H7 (cell line): ENCODE results near the gene PHAF1. TPM values are rescaled to one million over a fixed set of nuclear protein-coding genes. Genes with fewer than 3 reads are reported as not detected.

ENCODE experiments used
- DNase-seq: peaks from one replicate; pipeline ENCODE4 v3.0.0; 2012
- H3K27me3 ChIP-seq: 2 replicates; pipeline ENCODE4 v1.6.0; 2011; ENCODE audit warnings: mild to moderate bottlenecking, low read length; ENCODE audit not compliant: control insufficient read depth, insufficient read depth
- H3K36me3 ChIP-seq: replicated peaks from 2 replicates; pipeline ENCODE4 v1.5.1; 2011; ENCODE audit warnings: low read length; ENCODE audit not compliant: control insufficient read depth, insufficient read depth
- H3K4me3 ChIP-seq: 2 replicates; pipeline ENCODE4 v1.5.1; 2011; ENCODE audit warnings: low read depth, mild to moderate bottlenecking, control low read depth, low read length, moderate library complexity; ENCODE audit not compliant: insufficient read depth
- total RNA-seq: library from RNA; depleted of rRNA; stranded (reverse); fragments of >200 nt; shearing (Covaris generic); gene quantifications from 2 replicates; pipeline ENCODE4 v1.2.3, GENCODE V29; 2014

The PHAF1 gene
- total RNA-seq, 1 experiment from 2014 or later = 24.1 TPM

DNA sequence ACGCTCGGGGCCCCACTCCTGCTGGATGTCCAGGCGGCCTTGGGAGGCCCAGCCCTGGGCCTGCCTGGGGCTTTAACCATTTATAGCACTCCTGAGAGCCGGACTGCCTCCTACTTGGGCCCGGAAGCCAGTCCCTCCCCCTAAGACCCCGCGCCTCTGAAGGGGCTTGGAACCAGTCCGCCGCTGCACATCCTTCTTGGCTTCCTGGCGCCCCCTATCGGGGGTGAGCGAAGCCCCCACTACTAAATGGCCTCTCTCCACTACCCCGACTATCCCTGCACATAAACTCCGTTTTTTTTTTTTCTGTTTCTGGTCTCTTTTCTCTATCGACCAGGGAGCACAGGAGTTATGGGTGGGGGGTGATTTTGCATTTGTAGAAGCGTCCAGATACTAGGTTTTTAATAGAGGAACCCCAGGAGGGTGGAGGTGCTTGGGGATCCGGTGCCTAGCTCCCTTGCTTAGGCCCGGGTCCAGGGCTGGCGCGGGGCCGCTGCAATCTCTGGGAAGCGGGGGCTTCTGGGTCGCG, 60.0 kb downstream of the PHAF1 start:
- peak overlapping the region; percentile 44 for H3K4me3 ChIP-seq
- peak; percentile 92 for DNase-seq
- peaks cover 89% of the 10 kb centered on the region for H3K27me3 ChIP-seq
- no peaks in the 10 kb centered on the region for H3K36me3 ChIP-seq

- no peaks in the 10 kb centered on the region for H3K36me3 ChIP-seq
- H3K27me3 ChIP-seq = peaks cover 89% of the 10 kb centered on the region
- peak; percentile 96 for DNase-seq
- H3K4me3 ChIP-seq = peak within 1 kb of the TSS; percentile 44
These were observed 60.6 kb downstream of the PHAF1 start, which contains the start of gene NOL3 for GRCh38 chr16:67170168-67170948. TSS of gene NOL3 (plus strand) at chr16:67170538.

GRCh38 chr16:67170949-67171649, 61.4 kb downstream of the PHAF1 start:
- peak overlapping the region; percentile 44 for H3K4me3 ChIP-seq
- H3K27me3 ChIP-seq = peaks cover 87% of the 10 kb centered on the region
- H3K36me3 ChIP-seq = no peaks in the 10 kb centered on the region
- no peak for DNase-seq

- Histone ChIP-seq H3K36me3 (no peaks in the 10 kb centered on the region), H3K27me3 (peaks cover 83% of the 10 kb centered on the region), H3K4me3 (peak overlapping the region; percentile 44)
- no peak for DNase-seq
These were observed 63.6 kb downstream of the PHAF1 start for GRCh38 chr16:67173323-67173722.

DNA sequence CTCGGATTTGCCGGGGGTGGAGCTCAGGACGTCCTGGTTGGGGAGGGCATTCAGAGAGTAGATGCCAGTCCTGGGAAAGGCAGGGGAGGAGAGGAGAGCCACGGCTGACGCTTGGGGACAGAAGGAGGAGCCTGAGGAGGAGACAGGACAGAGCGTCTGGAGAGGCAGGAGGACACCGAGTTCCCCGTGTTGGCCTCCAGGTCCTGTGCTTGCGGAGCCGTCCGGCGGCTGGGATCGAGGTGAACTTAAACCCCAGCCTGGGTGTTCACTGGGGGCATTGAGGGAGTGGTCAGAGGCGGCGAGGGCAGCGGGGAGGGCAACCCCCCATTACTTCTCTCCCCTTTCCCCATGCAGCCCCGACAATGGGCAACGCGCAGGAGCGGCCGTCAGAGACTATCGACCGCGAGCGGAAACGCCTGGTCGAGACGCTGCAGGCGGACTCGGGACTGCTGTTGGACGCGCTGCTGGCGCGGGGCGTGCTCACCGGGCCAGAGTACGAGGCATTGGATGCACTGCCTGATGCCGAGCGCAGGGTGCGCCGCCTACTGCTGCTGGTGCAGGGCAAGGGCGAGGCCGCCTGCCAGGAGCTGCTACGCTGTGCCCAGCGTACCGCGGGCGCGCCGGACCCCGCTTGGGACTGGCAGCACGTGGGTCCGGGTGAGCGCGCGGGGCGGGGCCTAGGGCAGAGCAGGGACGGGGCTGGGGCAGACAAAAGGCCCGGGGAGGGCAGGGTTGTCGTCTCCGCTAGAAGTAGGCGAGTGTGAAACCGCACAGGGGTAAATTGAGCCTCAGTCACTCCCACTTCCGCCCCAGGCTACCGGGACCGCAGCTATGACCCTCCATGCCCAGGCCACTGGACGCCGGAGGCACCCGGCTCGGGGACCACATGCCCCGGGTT, 64.3 kb downstream of the PHAF1 start:
- Histone ChIP-seq H3K4me3 (peak overlapping the region; percentile 44), H3K27me3 (peaks cover 77% of the 10 kb centered on the region), H3K36me3 (no peaks in the 10 kb centered on the region)
- peak; percentile 92 for DNase-seq

- peaks cover 71% of the 10 kb centered on the region for H3K27me3 ChIP-seq
- peak; percentile 68 for DNase-seq
- no peaks in the 10 kb centered on the region for H3K36me3 ChIP-seq
- peak overlapping the region; percentile 44 for H3K4me3 ChIP-seq
These were observed 65.0 kb downstream of the PHAF1 start for GRCh38 chr16:67174706-67175231.

DNA sequence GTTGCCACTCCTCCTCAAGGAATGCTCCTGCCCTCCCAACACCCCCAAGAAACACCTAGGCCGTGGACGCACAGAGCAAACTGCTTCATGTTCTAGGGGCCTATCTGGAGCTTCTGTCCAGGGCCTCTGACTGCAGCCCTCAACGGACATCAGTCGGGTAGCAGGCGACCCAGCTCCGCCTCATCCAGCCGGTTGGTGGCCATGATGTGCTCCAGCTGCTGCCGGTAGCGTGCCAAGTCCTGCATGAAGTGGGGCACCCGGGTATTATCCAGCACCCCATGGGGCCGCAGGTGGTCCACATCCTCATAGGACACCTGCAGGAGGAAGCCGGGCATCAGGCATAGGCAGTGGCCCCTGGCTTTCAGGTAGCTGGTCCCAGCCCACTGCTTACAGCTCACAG, 66.9 kb downstream of the PHAF1 start:
- H3K36me3 ChIP-seq = no peaks in the 10 kb centered on the region
- DNase-seq = no peak
- H3K27me3 ChIP-seq = peaks cover 60% of the 10 kb centered on the region
- H3K4me3 ChIP-seq = no peak overlapping the region

DNA sequence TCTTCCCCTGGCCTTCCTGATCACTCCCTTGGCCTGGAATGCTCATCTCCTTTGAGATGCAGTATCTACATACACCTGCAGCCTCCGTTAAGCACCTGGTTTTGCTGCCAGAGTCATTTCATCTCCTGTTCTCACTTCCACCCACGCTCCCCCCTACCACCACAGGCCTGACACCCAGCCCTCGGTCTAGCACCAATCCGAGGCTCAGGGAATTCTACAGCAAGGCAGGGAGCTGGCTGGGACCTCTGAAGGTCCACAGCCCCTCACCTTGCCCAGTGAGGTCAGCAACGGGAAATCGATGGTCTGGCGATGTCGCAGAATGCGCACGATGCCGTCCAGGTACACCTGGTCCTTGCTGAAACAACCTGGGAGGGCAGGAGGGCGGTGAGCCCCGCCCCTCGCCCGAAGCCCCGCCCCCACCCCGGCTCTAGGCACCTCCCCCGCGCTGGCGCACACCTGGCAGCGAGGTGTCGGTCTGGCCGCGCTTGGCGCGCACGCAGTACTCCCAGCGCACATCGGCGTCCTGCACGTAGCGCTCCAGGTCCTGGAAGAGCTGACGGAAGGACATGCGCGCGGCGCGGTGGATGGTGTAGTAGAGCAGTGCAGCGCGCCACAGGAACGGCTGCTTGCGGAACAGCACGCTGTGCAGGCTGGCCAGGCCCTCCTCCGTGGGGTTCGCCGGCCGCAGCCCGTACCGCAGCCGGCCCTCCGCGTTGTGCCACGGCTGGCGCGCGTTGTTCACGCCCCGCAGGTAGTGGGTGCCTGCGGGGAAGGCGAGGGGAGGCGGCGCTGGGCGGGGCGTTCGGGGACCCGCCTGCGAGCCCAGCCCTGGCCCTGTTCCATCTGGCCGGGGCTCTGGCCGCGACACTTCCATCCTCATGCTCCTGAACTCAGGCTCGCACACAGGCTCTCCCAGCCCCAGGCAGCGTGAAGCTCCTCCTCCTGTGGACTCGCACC, 68.3 kb downstream of the PHAF1 start:
- Histone ChIP-seq H3K36me3 (no peaks in the 10 kb centered on the region), H3K4me3 (peak overlapping the region; percentile 59), H3K27me3 (peaks cover 49% of the 10 kb centered on the region)
- DNase-seq = peak; percentile 100

- no peak overlapping the region for H3K4me3 ChIP-seq
- peak; percentile 78 for DNase-seq
- H3K27me3 ChIP-seq = peaks cover 39% of the 10 kb centered on the region
- H3K36me3 ChIP-seq = no peaks in the 10 kb centered on the region
These were observed 69.8 kb downstream of the PHAF1 start for GRCh38 chr16:67179421-67180080.

DNA sequence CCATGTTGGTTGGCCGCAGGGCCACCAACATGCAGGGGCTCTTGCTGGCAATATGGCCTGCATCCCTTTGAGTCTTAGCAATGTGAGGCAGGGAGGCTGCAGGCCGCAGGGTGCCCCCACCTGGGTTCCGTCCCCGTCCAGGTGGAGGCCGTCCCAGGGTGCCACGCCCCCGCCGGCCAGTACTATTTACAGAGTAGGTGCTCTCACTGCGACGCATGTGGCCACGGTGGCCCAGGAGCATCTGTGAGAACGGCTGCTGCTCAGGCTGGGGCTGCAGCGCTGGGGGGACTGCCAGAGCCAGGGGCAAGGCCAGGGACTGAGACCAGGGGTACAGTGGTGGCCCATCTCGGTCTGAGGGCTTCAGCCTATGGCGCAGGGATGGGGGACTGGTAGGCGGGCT, 70.4 kb downstream of the PHAF1 start:
- Histone ChIP-seq H3K4me3 (no peak overlapping the region), H3K36me3 (no peaks in the 10 kb centered on the region), H3K27me3 (peaks cover 39% of the 10 kb centered on the region)
- no peak for DNase-seq

DNA sequence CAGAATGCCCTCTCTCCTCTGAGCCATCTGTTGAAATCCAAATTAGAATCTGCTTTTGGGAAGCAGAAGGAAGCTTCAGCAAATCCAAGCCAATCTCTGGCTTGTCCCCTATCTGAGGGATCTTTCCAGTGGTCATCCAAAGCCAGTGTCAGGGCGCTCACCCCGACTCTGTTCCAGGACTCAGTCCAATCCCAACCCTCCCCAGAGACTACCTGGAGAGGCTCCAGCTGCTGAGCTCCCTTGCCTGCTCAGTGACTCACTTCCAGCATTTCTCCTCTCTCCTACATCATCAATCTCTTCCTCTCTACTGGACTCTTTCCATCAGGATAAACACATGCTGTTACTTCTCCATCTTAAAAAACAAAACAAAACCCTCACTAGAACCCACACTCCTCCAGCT, 71.6 kb downstream of the PHAF1 start:
- H3K4me3 ChIP-seq = no peak overlapping the region
- no peaks in the 10 kb centered on the region for H3K36me3 ChIP-seq
- H3K27me3 ChIP-seq = peaks cover 36% of the 10 kb centered on the region
- DNase-seq = no peak

GRCh38 chr16:67182288-67182687, 72.5 kb downstream of the PHAF1 start:
- no peaks in the 10 kb centered on the region for H3K36me3 ChIP-seq
- H3K4me3 ChIP-seq = no peak overlapping the region
- no peak for DNase-seq
- H3K27me3 ChIP-seq = peaks cover 27% of the 10 kb centered on the region

DNA sequence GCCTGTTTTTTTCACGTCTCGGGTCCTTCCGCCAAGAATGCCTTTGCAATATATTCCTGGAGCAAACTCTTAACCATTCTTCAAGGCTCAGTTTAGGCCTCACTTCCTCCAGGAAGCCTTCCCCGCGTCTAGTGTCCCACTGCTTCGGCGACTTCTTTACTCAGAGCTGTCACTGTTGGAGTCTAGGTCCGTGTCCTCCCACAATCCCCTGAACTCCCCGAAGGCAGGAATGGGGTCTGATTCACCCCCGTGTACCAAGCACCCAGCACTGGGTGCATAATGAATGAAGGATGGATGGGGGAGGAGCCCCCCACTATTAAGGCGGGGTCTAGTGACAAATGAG, 73.5 kb downstream of the PHAF1 start:
- H3K4me3 ChIP-seq = peak overlapping the region; percentile 83
- no peaks in the 10 kb centered on the region for H3K36me3 ChIP-seq
- peaks cover 21% of the 10 kb centered on the region for H3K27me3 ChIP-seq
- no peak for DNase-seq
